ENCODE data around the gene SCYL2. TPM values are rescaled to one million over a fixed set of nuclear protein-coding genes. Genes with fewer than 3 reads are reported as not detected.

The SCYL2 gene
- total and polyA plus RNA-seq, 2 of the 13 experiments (the other 11 are each of a cell fraction or from before 2014, with no cell fraction given): 11.4 to 28.8 TPM

- CTCF ChIA-PET (ENCODE audit: low intra/inter-chr PET ratio, low total read pairs): no interaction called here
- no peak for TF ChIP-seq DMAP1 (CRISPR knock-in tag; IDR thresholded peaks at IDR 0.05)
- no peak for TF ChIP-seq GFI1 (CRISPR knock-in tag; IDR thresholded peaks at IDR 0.05; ENCODE audit: borderline replicate concordance)
- no peak for TF ChIP-seq ZNF549 (CRISPR knock-in tag; IDR thresholded peaks at IDR 0.05)
- no peak for TF ChIP-seq ZNF282 (IDR thresholded peaks at IDR 0.05; ENCODE audit: partially characterized antibody)
- no peak for TF ChIP-seq MTF1 (CRISPR knock-in tag; IDR thresholded peaks at IDR 0.05)
- TF ChIP-seq ISL2 (CRISPR knock-in tag; IDR thresholded peaks at IDR 0.05): peak; percentile 29; the same call in 1 of the 2 replicates
- TF ChIP-seq TIGD3 (CRISPR knock-in tag; IDR thresholded peaks at IDR 0.05; ENCODE audit: borderline replicate concordance): no peak
- no peak for TF ChIP-seq ZNF207 (IDR thresholded peaks at IDR 0.05; ENCODE audit: borderline replicate concordance)
- TF ChIP-seq PAWR (CRISPR knock-in tag; IDR thresholded peaks at IDR 0.05; ENCODE audit: borderline replicate concordance): no peak
- TF ChIP-seq SIN3A (IDR thresholded peaks at IDR 0.05; ENCODE audit: borderline replicate concordance, low read depth, low read length): no peak
- no peak for TF ChIP-seq FOXJ3 (CRISPR knock-in tag; IDR thresholded peaks at IDR 0.05; ENCODE audit: borderline replicate concordance)
- no peak for TF ChIP-seq ATM (IDR thresholded peaks at IDR 0.05; ENCODE audit: borderline replicate concordance)
- TF ChIP-seq NR2F1 (CRISPR knock-in tag; IDR thresholded peaks at IDR 0.05): no peak
- TF ChIP-seq RBM39 (IDR thresholded peaks at IDR 0.05; ENCODE audit: low read depth, low read length, poor library complexity, severe bottlenecking): no peak
- TF ChIP-seq CEBPB (IDR thresholded peaks at IDR 0.05; ENCODE audit: borderline replicate concordance, low read depth, low read length): peak; percentile 83
- TF ChIP-seq MAZ (IDR thresholded peaks at IDR 0.05; ENCODE audit: borderline replicate concordance, low read depth, low read length): no peak
- no peak for TF ChIP-seq MAZ (CRISPR knock-in tag; IDR thresholded peaks at IDR 0.05; ENCODE audit: low read depth)
- no peak for TF ChIP-seq E2F5 (CRISPR knock-in tag; conservative IDR thresholded peaks at IDR 0.05)
- TF ChIP-seq HOXA9 (CRISPR knock-in tag; IDR thresholded peaks at IDR 0.05; ENCODE audit: borderline replicate concordance): no peak
- TF ChIP-seq CEBPG (CRISPR knock-in tag; IDR thresholded peaks at IDR 0.05): peak; percentile 76
- no peak for TF ChIP-seq ZSCAN12 (CRISPR knock-in tag; IDR thresholded peaks at IDR 0.05)
- TF ChIP-seq TGIF2 (CRISPR knock-in tag; IDR thresholded peaks at IDR 0.05): no peak
These were observed 47.5 kb upstream of the SCYL2 start for GRCh38 chr12:100219328-100220109.

More at GRCh38 chr12:100219328-100220109, 47.5 kb upstream of the SCYL2 start:
- H3K4me1 ChIP-seq (ENCODE audit: insufficient read depth, low read length): peaks cover 43% of the 10 kb centered on the region
- in situ Hi-C loops (cut with HindIII; ENCODE audit: extremely low pct_ligation_motif_present, low pct_unique_long_range_greater_than_20kb): no loop called here
- H3K4me2 ChIP-seq (ENCODE audit: low read depth, low read length): no peak overlapping the region
- DNase-seq (ENCODE audit: low spot score) (no peak), ATAC-seq (no peak), FAIRE-seq (no peak)
- peaks cover 1 to 30% of the 10 kb centered on the region in 2 experiments; a peak in 3 of 5 replicates for H3K36me3 ChIP-seq (replicated peaks in 1 of 2; ENCODE audit: control insufficient read depth in 1 of 2, insufficient read depth in 2 of 2, low read length in 2 of 2)
- H3K9ac ChIP-seq (ENCODE audit: insufficient read depth, low read depth, low read length): no peak overlapping the region
- no peak overlapping the region for H3K27ac ChIP-seq (ENCODE audit: extremely low read length, insufficient read depth, low read length)
- H2AFZ ChIP-seq (ENCODE audit: low read length): no peak overlapping the region
- no peak overlapping the region for H3K4me3 ChIP-seq (replicated peaks in 1 of 3; ENCODE audit: insufficient read depth in 1 of 3, low read depth in 2 of 3, low read length in 3 of 3)
- 74% methylated on average over 5 of the region's 5 CpGs for WGBS (ENCODE audit: low lambda C conversion rate)
- intact Hi-C loops (cut with micrococcal nuclease; ENCODE audit: unreplicated experiment): no loop called here
- no peaks in the 10 kb centered on the region for H4K20me1 ChIP-seq (ENCODE audit: insufficient read depth, low read length)
- POLR2A ChIA-PET: interaction anchor here (1.2 kb wide), 1 partner anchor 48 kb away, joined by 5 read pairs; the partner anchor contains the start of genes DEPDC4 and SCYL2
- no peaks in the 10 kb centered on the region for H3K79me2 ChIP-seq (ENCODE audit: insufficient read depth, low read length)
- no peaks in the 10 kb centered on the region for H3K9me3 ChIP-seq (ENCODE audit: low read length)
- BruUV-seq (replicated peaks): no TSS peak
- H3K27me3 ChIP-seq (ENCODE audit: control insufficient read depth in 1 of 2, insufficient read depth in 2 of 2, low read length in 2 of 2): no peaks in the 10 kb centered on the region

All from HepG2 (cell line).